ENCODE data around the gene CLPSL1.
A peak's percentile ranks its signal among the peaks of the same experiment; 100 is the strongest.

Gene CLPSL1

GRCh38 chr6:35765739-35766138 is 15.1 kb upstream of the CLPSL1 start:
- DNase-seq: no peak

GRCh38 chr6:35769211-35769610 is 11.6 kb upstream of the CLPSL1 start:
- no peak for DNase-seq

GRCh38 chr6:35771343-35771627 is 9.5 kb upstream of the CLPSL1 start:
- DNase-seq: no peak

- no peak for DNase-seq
Observed at GRCh38 chr6:35774116-35774794, 6.6 kb upstream of the CLPSL1 start.

- DNase-seq: no peak
Observed at GRCh38 chr6:35775031-35775430, 5.8 kb upstream of the CLPSL1 start.

- peak in 1 of 2 experiments; percentile 27 for DNase-seq
Observed at GRCh38 chr6:35776364-35777215, 4.2 kb upstream of the CLPSL1 start, which contains the start of gene CLPSL2. Gene CLPSL2, plus strand, starts transcription at chr6:35776598. Its CDS starts 21 bp downstream, at chr6:35776619.

GRCh38 chr6:35777356-35778102 is 3.3 kb upstream of the CLPSL1 start:
- no peak for DNase-seq

GRCh38 chr6:35778437-35778836 is 2.4 kb upstream of the CLPSL1 start:
- no peak for DNase-seq

- DNase-seq: no peak
Observed at GRCh38 chr6:35781290-35781689, 471 bp downstream of the CLPSL1 start.

- no peak for DNase-seq
Observed at GRCh38 chr6:35782424-35782823, 1.6 kb downstream of the CLPSL1 start.

- no peak for DNase-seq
Observed at GRCh38 chr6:35784200-35784599, 3.4 kb downstream of the CLPSL1 start.

GRCh38 chr6:35786272-35786671 is 5.5 kb downstream of the CLPSL1 start:
- no peak for DNase-seq

- DNase-seq: no peak
Observed at GRCh38 chr6:35786810-35787209, 6.0 kb downstream of the CLPSL1 start.

GRCh38 chr6:35787266-35788218 is 6.7 kb downstream of the CLPSL1 start:
- DNase-seq: no peak

- DNase-seq: no peak
Observed at GRCh38 chr6:35788423-35788982, 7.7 kb downstream of the CLPSL1 start.

- DNase-seq: no peak
Observed at GRCh38 chr6:35790683-35791082, 9.9 kb downstream of the CLPSL1 start.

GRCh38 chr6:35794536-35795452 is 14.0 kb downstream of the CLPSL1 start:
- no peak for DNase-seq

GRCh38 chr6:35795453-35796071 is 14.7 kb downstream of the CLPSL1 start:
- DNase-seq: no peak

- no peak for DNase-seq
Observed at GRCh38 chr6:35796236-35796635, 15.4 kb downstream of the CLPSL1 start.

- DNase-seq: no peak
Observed at GRCh38 chr6:35797837-35798526, 17.2 kb downstream of the CLPSL1 start.

All from Kasumi-1 (cell line).